Rectal smooth muscle tissue (tissue), 1 donor: Measurements from ENCODE around the gene PLEKHG4B.
A peak's percentile ranks its signal among the peaks of the same experiment; 100 is the strongest.
"Not testable (repeated sequence)": the region's sequence is repeated elsewhere in the genome, so short reads cannot be mapped to it uniquely, and the experiment has no call there.

ENCODE experiments used
- H3K27ac ChIP-seq: one replicate; pipeline ENCODE4 v1.7.0; 2013; ENCODE audit warnings: low read depth, low read length, inconsistent platforms
- H3K27me3 ChIP-seq: one replicate; pipeline ENCODE4 v1.7.0; 2013; ENCODE audit warnings: low read length; ENCODE audit not compliant: control insufficient read depth, insufficient read depth
- H3K36me3 ChIP-seq: one replicate; pipeline ENCODE4 v1.7.0; 2013; ENCODE audit warnings: low read length; ENCODE audit not compliant: control insufficient read depth, insufficient read depth
- H3K4me1 ChIP-seq: one replicate; pipeline ENCODE4 v1.7.0; 2013; ENCODE audit warnings: low read length; ENCODE audit not compliant: control insufficient read depth, insufficient read depth
- H3K4me3 ChIP-seq: one replicate; pipeline ENCODE4 v1.7.0; 2013; ENCODE audit warnings: low read length
- H3K9ac ChIP-seq: one replicate; pipeline ENCODE4 v1.7.0; 2013; ENCODE audit warnings: low read length

Gene PLEKHG4B

DNA sequence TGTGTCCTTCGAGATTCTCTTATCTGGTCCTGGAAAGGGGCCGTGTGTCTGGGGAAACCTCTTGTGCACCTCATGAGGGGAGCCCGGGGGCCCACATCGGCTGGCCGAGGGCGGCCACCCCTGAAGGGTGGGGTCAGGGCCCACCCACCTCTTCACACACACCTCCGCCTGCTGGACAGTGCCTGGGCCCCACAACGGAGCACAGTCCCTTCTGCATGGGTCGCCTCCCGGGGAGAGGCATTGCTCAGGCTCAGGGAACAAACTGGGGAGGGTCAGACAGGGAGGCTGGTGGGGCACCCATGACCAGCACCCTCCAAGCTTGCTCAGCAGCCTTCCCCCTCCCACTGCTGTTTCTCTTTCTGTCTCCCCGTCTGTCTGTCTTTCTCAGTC, 98.0 kb downstream of the PLEKHG4B start:
- Histone ChIP-seq H3K36me3 (no peaks in the 10 kb centered on the region), H3K4me3 (no peak overlapping the region), H3K9ac (no peak overlapping the region), H3K4me1 (peaks cover 9% of the 10 kb centered on the region), H3K27ac (no peak overlapping the region), H3K27me3 (peaks cover 8% of the 10 kb centered on the region)

DNA sequence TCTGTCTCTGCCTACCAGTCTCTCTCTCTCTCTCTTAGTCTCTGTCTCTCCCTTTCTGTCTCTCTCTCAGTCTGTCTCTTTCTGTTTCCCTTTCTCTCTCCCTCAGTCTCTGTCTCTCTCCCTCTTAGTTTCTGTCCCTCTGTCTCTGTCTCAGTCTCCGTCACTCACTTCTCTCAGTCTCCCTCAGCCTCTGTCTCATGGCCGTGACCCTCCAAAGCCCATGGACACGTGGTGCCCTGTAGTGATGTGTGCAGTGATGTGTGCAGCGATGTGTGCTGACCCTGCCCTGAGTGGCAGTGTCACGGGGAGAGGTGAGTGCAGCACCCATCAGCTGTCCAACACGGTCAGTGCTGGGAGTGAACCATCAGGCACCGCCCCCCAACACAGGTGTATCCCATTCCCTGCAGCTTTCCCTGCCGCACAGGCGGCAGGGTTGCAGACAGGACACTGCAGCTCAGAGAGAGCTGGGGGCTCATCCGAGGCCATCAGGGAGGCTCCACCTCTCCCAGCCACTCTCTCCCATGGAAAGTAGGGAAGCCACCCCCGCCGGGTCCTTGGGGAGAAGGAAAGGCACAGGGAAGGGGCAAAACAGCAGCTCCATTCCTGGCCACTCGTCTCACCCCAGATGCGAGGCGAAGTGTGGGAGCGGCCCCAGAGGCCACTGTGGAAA, 98.5 kb downstream of the PLEKHG4B start:
- Histone ChIP-seq H3K4me3 (no peak overlapping the region), H3K27me3 (peaks cover 8% of the 10 kb centered on the region), H3K4me1 (peaks cover 9% of the 10 kb centered on the region), H3K9ac (no peak overlapping the region), H3K36me3 (no peaks in the 10 kb centered on the region), H3K27ac (peak overlapping the region; percentile 27)

DNA sequence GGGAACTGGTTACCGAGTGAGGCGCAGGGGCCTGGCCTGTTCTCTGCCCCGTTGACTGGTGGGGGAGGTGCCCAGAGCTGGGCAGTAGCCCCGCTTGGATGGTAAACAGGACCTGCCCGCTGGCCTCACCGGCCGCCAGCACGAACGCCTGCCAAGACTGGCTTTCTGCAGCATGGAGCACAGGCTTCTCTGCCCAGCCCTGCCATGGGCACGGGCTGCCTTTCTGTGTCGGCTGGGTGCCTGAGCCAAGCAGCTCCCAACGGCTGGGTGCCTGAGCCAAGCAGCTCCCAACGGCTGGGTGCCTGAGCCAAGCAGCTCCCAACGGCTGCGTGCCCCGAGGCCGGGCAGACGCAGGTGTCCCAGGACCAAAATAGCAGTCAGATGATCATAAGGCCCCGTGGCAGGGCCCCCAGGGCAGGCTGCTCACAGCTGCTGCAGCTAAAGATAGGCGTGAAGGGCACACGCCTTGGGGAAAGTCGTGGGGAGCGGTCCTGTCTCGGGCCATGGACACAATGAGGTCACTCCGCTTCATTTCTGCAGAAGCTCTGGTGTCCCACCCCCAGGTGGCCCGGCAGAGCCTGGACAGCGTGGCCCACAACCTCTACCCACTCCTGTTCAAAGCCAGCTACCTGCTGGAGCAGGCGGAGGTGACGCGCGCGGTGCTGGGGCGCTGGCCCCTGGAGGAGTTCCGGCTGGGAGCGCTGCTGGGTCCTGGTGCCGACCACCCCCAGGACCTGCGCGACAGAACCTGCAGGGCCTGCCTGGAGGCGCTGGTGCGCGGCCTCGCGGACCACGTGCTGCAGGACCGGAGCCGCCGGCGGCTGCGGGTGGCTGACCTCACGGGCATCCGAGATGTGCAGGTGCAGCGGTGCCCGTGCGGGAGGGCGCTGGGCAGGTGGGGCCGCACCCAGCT, 99.3 kb downstream of the PLEKHG4B start, which contains the start of gene LRRC14B:
LRRC14B (plus strand) TSS at position 460 of the 913 bp plus-strand sequence; CDS start at position 504, 44 bp downstream.
- Histone ChIP-seq H3K36me3 (no peaks in the 10 kb centered on the region), H3K27ac (peak within 1 kb of the TSS; percentile 27), H3K9ac (no peak within 1 kb of the TSS), H3K4me3 (peak within 1 kb of the TSS; percentile 25), H3K27me3 (peaks cover 8% of the 10 kb centered on the region), H3K4me1 (peaks cover 9% of the 10 kb centered on the region)

DNA sequence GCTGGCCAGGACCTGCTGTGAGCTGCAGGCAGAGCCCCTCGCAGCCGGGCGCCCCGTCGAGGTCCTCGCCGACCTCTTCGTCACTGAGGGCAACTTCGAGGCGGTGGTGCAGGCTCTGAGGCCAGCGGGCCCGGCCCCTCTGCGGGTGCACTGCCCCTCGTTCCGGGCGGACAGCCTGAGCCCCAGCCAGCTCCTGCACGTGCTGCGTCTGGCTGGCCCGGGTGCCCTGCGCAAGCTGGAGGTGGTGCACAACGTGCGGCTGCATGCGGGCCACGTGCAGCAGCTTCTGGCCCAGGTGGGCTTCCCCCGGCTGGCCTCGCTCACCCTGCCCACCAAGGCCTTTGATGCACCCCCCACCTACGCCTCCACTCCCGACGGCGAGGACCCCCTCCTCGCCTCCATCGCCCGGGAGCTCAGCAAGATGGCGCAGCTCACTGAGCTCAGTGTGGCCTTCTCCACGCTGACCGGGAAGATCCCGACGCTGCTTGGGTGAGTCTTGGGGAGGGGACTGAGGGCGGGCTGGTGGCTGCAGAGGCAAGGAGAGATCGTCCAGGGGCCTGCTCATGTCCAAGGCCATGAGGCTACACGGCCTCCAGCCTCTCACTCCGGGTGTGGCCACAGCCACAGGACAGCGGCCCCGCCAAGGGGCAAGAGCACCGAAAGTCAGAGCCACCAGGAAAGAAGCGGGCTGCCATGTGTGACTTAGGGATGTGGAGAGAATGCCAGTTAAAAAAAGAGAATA, 100.2 kb downstream of the PLEKHG4B start:
- Histone ChIP-seq H3K27ac (no peak overlapping the region), H3K27me3 (peaks cover 8% of the 10 kb centered on the region), H3K9ac (no peak overlapping the region), H3K4me3 (no peak overlapping the region), H3K4me1 (peaks cover 9% of the 10 kb centered on the region), H3K36me3 (no peaks in the 10 kb centered on the region)

DNA sequence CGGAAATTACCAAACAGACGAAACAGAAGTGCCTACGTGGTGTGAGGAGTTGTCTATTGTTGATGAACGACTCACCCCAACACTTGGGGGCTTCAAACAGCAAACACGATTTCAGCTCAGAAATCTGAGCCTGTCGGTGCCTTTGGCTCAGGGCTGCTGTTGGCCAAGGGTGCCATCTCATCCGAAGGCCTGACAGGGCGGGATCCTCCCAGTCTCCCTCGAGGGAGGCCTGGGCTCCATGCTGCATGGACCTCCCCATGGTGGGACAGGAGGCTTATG, 100.7 kb downstream of the PLEKHG4B start:
- no peak overlapping the region for H3K27ac ChIP-seq
- H3K36me3 ChIP-seq, result no peaks in the 10 kb centered on the region
- H3K4me3 ChIP-seq, result no peak overlapping the region

DNA sequence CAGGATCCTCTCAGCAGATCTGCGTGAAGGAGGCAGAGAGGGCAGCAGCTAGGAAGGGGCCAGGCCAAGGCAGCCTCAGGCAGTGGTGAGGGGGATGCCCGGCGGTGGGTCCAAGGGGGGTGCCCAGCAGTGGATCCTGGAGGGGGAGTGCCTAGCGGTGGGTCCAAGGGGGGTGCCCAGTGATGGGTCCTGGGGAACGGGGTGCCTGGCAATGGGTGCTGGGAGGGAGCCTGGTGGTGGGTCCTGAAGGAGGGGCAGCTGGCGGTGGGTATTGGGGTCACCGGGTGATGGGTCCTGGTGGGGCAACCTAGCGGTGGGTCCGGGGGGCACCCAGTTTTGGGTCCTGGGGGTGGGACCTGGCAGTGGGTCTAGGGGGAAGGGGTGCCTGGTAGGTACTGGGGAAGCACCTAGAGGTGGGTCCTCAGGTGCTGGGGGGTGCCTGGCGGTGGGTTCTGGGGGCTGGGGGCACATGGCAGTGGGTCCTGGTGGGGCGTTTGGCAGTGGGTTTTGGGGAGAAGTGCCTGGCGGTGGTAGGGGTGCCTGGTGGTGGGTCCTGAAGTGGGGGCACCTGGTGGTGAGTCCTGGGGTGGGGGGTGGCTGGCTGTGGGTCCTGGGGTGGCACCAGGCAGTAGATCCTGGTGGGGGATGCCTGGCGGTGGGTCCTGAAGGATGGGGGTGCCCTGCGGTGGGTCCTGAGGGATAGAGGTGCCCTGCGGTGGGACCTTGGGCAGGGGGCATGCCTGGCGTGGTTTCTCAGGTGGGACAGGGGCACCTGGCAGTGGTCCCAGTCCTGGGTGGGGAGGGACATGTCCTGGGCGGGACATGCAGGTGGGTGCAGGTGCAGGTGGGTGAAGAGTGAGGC, 101.2 kb downstream of the PLEKHG4B start:
- Histone ChIP-seq H3K4me3 (no peak overlapping the region), H3K36me3 (no peaks in the 10 kb centered on the region), H3K9ac (no peak overlapping the region), H3K27ac (no peak overlapping the region), H3K4me1 (peaks cover 7% of the 10 kb centered on the region), H3K27me3 (peaks cover 8% of the 10 kb centered on the region)

More for the DNA sequence above, 100.7 kb downstream of the PLEKHG4B start:
- H3K27me3 ChIP-seq, result peaks cover 8% of the 10 kb centered on the region
- no peak overlapping the region for H3K9ac ChIP-seq
- H3K4me1 ChIP-seq, result peaks cover 9% of the 10 kb centered on the region

DNA sequence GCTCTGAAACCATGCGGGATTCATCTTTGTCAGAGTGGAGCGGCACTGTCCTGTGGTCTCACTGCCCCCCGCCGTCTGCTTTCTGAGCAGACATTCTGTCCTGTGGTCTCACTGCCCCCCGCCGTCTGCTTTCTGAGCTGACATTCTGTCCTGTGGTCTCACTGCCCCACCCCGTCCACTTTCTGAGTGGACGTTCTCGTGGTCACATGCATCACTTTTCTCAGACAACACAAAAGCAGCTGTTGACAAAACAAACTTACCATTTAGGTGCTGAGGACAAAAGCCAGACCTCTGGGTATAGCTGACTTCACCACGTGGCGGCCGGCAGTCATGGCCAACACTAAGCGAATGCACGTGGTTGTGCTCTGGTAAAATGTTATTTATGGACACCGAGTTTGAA, 102.1 kb downstream of the PLEKHG4B start:
- Histone ChIP-seq H3K4me1 (peaks cover 5% of the 10 kb centered on the region), H3K4me3 (no peak overlapping the region), H3K27ac (no peak overlapping the region), H3K9ac (no peak overlapping the region), H3K27me3 (peaks cover 8% of the 10 kb centered on the region), H3K36me3 (no peaks in the 10 kb centered on the region)

DNA sequence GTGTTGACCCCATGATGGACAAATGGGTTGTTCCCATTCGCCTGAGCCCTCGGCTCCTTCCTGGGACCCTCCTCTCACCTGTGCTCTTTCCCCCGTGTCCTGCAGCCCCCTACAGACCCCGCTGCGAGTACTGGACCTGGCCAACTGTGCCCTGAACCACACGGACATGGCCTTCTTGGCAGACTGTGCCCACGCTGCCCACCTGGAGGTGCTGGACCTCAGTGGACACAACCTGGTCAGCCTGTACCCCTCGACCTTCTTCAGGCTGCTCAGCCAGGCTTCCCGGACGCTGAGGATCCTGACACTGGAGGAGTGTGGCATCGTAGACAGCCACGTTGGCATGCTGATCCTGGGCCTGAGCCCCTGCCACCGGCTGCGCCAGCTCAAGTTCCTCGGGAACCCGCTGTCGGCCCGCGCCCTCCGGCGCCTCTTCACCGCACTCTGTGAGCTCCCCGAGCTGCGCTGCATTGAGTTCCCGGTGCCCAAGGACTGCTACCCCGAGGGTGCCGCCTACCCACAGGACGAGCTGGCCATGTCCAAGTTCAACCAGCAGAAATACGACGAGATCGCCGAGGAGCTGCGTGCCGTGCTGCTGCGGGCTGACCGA, 102.7 kb downstream of the PLEKHG4B start:
- Histone ChIP-seq H3K36me3 (no peaks in the 10 kb centered on the region), H3K9ac (no peak overlapping the region), H3K4me3 (no peak overlapping the region), H3K4me1 (peaks cover 5% of the 10 kb centered on the region), H3K27ac (no peak overlapping the region), H3K27me3 (peaks cover 8% of the 10 kb centered on the region)

DNA sequence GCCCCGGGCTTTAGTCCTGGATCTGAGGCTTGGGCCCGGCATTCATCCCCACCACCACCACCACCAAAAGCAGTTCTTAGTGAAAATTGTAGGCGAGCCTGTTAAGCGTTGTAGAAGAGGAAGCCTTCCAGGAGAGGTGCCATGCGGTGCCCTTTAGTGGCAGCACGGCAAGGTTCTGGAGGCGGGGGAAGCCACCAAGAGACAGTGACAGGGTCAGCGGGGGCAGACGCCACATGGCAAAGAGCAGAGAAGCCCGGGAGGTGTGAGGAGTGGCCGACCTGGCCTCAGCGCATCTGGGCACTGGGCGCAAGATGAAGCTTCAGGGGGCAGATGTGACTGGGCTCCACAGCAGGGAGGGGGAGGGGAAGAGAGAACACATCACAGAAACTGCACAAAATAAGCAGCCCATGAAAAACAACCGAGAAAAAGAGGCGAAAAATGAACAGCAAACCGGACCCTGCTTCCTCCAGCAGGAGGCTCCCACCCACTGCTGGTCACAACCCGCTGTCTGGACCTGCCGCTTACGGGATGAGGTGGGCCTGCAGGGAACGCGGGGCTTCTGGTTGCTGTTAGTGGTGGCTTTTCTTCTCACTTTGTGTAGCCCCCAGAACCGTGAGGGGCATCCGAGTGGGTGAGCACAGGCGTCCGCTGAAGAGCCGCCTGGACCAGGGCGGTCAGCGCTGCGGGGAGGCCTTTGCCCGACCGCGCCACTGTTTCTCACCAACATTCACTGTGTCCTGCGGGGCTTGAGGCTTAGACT, 103.6 kb downstream of the PLEKHG4B start:
- Histone ChIP-seq H3K36me3 (no peaks in the 10 kb centered on the region), H3K27me3 (peaks cover 8% of the 10 kb centered on the region), H3K4me3 (no peak overlapping the region), H3K4me1 (peaks cover 3% of the 10 kb centered on the region), H3K27ac (no peak overlapping the region), H3K9ac (no peak overlapping the region)

DNA sequence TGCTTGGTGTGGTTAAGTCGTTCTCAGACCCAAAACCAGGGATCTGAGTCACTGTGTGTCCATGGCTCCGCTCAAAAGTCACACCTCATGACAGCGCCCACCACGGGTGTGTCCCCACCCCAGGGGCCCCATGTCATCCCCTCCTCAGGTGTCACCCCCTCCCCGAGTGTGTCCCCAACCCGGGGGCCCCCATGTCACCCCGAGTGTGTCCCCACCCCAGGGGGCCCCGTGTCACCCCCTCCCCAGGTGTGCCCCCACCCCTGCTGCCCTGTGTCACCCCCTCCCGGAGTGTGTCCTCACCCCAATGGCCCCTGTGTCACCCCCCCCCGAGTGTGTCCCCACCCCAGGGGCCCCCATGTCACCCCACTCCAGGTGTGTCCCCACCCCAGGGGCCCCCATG, 104.4 kb downstream of the PLEKHG4B start:
- no peaks in the 10 kb centered on the region for H3K4me1 ChIP-seq
- H3K36me3 ChIP-seq, result no peaks in the 10 kb centered on the region
- peaks cover 7% of the 10 kb centered on the region for H3K27me3 ChIP-seq
- no peak overlapping the region for H3K27ac ChIP-seq
- H3K9ac ChIP-seq, result no peak overlapping the region
- H3K4me3 ChIP-seq, result no peak overlapping the region

DNA sequence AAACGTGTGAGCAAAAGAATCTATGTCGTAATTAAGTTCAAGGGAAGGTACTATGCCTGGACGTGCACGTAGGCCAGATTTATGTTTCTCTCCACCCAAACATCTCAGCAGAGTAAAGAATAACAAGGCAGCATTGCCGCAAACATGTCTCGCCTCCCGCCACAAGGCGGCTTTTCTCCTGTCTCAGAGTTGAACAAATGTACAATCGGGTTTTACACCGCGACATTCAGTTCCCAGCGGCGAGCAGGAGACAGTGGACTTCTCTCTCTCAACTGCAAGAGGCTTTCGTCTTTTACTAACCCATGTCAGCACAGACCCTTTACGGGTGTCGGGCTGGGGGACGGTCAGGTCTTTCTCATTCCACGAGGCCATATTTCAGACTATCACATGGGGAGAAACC, 105.1 kb downstream of the PLEKHG4B start:
- H3K36me3 ChIP-seq, H3K27ac ChIP-seq, H3K4me1 ChIP-seq, H3K4me3 ChIP-seq, H3K9ac ChIP-seq, H3K27me3 ChIP-seq: not testable (repeated sequence)
